NCI-H1092 treated with DMSO at 0.1 percent for 48 hours (cell line): Measurements from ENCODE around the gene CCDC13.

Source experiments
- DNase-seq: peaks from one replicate; lab custom pipeline; 2025; lab: John Stamatoyannopoulos, UW

CCDC13 gene

DNA sequence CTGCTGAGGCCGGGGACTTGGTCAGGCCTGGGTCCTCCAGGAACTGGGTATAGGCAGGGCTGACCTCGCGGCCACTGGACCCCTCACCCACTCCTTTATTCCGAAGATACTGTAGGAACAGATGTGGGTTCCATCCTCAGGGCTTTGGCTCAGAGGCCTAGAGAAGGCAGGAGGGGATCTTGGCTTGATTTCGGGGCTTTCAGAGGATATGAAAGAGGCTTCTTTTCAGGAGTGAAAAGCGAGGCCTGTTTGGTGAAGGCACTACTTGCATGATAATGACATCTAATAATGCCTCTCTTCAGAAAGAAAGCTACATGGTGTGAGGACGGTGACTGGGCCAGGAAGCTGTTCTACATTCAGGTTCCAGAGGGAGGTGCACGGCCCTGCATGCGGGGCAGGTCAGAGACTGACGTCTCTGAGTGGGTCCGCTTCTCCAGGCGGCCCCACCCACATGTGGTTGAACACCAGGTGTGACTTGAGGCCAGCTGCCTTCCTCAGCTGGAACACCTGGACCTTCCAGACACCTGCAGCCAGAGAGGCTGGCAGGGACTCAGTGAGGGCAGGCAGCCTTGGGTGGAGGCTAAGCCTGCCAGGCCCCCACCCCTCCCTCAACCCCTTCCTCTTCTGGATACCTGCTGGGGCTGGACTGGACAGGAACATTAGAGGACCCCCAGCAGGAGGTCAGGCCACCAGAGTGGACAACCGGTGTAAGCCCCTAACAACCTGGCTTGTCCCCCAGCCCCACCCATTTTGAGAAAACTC is 39.4 kb downstream of the CCDC13 start:
- DNase-seq: no peak

DNA sequence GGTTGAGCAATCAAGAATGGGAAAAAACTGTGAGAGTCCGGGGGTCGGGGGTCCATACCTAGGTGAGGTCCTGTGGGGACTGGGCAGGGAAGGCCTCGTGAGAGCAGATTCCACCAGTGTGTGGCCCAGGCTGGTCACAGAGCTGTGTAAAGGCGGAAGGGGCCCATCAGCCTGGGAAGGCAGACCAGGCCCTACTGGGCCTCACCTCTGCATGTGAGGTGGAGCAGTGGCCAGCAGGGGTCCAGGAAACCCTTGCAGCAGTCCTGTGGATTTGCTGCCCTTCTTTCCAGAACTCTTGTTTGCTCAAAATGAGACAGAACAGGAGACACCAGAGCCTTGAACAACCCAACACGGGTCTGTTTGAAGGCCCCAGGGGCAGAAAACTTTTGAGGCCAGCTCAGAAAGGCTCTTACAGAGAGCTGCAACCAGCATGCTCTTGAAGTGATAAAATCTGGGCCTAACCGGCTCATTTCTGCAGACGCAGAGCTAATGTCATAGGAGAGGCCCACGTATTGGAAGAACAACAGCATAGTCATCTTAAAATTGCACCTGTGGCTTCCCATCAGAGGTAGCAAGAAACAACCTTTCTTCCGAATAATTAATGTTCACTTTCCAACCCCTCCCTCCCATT is 40.1 kb downstream of the CCDC13 start:
- no peak for DNase-seq

DNA sequence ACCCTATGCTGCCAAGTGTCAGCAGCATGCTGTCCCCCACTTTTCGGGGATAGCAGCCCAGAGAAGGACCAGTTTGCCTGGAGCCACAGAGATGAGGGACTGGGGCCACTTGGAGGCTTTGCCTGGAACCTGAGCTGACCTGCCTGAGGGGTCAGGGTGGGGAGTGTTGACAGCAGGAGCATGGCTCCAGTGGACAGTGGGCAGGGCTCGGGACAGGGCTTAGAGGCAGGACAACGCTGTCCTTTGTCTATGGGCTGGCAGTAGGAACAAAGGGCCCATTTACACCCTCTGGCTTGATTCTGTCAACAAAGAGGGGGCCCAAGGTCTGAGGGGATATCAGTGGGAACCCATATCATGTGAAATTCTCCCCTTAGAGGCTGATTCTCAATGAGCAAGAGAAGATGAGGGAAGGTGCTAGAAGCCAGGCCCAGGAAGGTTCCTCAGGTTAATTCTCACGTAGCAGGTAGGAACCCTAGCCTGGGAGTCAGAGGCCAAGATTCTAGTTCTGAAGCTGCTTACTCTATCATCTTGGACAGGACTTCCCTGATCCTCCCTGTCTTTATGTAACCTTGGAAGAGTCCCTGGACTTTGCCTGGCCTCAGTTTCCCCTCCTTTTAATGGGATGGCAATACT is 40.7 kb downstream of the CCDC13 start:
- no peak for DNase-seq

DNA sequence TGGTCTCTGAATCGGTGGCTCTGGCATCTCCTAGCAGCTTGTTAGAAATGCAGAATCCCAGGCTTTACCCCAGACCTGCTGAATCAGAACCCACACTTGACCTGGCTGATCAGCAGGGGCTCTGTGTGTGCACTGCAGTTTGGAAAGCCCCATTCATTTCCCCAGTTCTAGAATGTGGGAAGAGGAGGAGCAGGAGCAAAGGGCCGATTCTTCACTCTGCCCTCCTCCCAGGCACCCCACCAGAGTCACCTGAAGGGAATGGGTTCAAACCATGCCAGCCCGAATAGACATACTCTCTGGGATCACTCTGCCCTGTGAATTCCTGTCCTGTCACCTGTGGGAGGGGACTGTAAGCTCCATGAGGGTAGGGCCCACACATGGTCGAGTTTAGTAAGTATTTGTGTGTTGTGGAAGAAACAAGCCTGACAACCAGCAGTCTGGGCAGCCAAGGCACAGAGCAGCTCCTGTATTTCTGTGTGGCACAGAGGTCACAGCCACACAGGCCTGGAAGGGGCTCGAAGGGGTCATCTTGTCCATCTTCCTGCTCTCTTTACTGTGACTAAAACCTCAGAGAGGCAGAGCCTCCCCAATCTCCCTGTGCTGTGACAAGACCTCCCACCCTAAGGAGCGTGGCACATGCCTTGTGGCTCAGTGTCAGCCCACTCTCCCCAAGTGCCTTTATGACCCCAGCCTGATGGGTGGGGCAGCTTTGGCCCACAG is 41.4 kb downstream of the CCDC13 start:
- no peak for DNase-seq

DNA sequence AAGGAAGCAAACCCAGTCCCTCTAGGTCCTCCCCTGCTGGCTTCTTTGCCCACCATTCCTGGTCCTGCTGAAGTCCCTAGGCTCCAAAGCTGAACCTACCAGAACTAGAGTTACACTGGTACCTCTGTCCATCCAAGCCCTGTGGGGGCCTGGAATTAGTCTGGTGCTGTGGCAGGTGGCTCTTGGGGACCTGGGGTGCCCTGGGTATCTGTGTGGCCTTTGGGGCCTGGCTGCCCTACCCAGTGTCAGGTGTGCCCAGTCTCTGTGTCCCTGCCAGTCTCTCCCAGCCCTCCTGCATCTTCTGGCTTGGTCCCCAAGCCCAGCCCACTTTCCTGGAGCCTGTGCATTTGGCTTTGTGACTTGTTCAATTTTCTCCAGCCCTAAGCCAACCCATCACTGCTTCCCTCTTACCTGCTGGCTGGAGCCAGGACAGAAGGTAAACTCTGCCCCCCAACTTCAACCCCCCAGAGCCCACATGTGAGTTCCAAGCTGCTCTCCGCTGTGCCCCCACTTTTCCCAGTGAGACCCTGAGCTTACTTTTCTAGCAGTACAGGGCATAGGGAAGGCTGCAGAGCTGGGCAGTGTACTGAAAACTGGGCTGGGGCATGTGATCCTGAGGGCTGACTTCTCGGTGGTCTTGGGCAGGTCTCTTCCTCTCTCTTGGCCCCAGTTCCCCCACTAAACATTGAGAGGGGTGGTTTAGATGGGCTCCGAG is 42.2 kb downstream of the CCDC13 start:
- no peak for DNase-seq

DNA sequence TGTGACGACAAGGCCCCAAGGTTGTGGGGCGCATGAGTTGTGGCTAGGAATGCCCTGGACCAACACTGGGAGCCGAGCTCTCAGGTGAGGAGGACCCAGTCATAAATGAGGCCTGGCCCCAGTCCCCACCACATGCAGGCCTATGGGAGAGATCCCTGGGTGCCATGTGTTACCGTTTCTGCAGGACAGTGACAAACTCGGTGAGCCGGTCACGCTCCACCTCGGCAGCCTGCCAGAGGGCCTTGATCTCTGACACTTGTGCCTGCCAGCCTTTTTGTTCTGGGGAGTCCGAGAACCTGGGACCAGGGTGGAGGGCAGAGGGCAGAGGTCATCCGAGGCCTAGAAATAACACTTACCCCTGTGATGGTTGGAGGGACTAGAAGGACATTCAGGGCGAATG is 42.8 kb downstream of the CCDC13 start:
- DNase-seq: no peak

DNA sequence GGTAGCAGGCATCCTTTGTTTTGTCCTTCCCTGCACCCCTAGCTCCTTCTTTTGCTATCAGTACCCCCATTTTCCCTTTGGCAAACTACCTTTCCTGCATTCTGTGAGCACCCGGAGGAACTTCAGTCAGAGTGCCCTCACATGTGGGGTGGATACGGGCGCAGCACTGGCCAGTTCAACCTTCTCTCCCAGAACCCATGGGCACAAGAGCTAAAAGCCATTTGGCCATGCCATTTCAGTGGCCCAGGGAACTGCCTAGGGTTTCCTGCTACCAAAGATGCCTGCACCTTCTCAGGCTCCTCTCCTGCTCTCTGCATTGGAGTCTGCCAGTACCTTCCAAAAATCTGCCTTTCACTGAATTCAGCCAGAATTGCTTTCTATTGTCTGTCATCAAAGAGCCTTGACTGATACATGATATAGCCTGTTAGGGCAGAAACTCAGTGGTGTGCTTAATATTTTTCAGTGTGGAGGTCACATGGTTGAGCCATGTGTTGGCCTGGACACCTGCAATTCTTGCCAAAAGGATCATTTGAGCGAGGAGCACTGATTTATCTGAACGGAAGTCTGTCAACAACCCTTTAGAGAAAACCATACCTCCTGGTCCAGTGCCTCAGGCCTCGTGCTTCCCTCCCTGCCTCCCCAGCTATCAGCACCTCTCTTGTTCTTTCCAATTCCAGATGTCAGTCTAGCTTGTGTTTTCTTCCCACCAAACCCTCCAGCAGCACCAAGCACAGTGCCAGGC is 43.5 kb downstream of the CCDC13 start:
- no peak for DNase-seq

DNA sequence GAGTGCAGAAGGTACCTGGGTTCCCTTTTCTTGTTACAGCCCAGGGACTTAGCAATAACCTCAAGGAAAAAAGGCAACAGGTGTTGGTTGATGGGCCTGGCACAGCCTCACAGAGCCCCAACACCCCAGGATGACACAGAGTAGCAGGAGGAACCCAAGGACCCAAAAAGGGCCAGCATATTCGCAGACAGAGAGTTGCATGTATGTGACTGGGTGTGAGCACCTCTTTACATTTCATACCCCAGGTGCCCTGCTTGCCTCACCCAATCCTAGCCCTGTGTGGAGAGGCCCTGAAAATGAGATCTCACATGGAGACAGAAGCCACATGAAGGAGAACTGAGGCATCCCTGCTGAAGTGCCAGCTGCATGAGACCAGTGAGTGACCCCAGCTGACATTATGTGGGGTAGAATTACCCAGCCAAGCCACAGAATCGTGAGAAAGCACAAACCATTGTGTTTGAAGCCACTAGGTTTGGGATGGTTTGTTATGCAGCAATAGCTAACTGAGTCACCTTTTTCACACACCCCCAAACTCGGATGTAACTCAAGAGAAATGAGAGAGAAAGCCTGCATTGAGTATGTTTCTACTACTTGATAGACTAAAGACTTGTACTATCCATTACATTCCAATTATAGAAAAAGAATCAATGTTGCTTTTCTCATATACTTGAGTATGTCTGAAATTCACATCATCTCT is 44.2 kb downstream of the CCDC13 start:
- DNase-seq: no peak

DNA sequence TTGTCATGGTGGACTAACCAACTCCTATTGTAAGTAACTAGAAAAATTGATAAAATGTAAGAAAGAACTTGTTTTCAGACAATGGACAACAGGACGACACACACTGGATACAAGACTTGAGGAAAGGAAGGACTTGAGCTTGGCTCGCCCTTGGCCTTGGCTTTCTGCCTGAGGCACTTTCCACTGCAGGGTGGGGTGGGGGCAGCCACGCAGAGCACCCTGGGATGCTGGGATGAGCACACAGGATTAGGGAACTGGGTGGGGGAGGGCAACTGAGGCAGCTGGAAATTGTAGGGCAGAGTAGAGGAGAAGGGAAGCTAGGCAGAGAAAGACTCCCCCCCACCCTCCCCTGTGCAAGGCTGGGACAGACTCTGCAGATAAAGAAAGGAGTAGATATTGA is 45.0 kb downstream of the CCDC13 start:
- no peak for DNase-seq

DNA sequence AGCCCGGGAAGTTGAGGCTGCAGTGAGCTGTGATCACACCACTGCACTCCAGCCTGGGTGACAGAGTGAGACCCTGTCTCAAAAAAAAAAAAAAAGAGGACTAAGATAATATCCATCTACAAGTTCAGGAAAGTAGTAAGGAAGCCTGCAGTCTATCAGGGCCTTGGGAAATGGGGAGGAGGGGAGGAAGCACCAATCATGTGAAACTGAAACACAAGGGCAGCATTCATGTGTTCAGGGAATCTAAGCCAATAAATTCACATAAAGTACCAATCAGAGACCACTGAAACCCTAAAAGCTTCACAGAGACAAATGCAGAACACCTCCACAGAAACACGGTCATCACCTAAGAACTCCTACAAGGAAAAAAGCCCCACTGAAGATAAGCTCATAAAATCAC is 47.6 kb downstream of the CCDC13 start:
- DNase-seq: no peak

DNA sequence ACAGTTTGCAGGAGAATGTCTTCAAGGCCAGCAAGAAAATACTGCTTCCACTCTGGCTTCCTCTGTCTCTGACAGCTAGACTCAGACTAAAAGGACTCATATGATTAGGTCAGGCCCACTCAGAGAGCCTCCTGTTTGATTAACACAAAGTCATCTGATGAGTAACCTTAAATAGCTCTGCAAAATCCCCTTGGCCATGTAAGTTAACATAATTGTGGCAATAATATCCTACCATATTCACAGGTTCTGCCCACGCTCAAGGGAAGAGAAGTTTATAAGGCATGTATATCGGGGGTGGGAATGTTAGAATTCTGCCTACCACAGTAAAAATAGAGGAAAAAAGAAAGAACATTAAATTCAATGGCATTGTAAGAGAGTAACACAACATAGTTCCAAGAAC is 49.8 kb downstream of the CCDC13 start:
- no peak for DNase-seq
